Fibroblast of skin of right biceps (primary cell): ENCODE results near the gene MIEF2.

Experiments
- DNase-seq: peaks from one replicate; pipeline ENCODE4 v3.0.0-alpha.2; 2013

MIEF2 gene

GRCh38 chr17:18236494-18236893, 24.0 kb upstream of the MIEF2 start:
- no peak for DNase-seq

GRCh38 chr17:18237461-18237860, 23.0 kb upstream of the MIEF2 start:
- no peak for DNase-seq

- DNase-seq = no peak
These were observed 22.2 kb upstream of the MIEF2 start for GRCh38 chr17:18238299-18238698.

GRCh38 chr17:18240449-18240848, 20.0 kb upstream of the MIEF2 start:
- no peak for DNase-seq

GRCh38 chr17:18241229-18241871, 19.1 kb upstream of the MIEF2 start:
- no peak for DNase-seq

GRCh38 chr17:18245038-18245776, 15.3 kb upstream of the MIEF2 start:
- DNase-seq = no peak

- DNase-seq = no peak
These were observed 14.2 kb upstream of the MIEF2 start for GRCh38 chr17:18246109-18246725.

- DNase-seq = peak; percentile 44
These were observed 13.4 kb upstream of the MIEF2 start for GRCh38 chr17:18246880-18247612.

GRCh38 chr17:18247613-18248001, 12.9 kb upstream of the MIEF2 start:
- no peak for DNase-seq

GRCh38 chr17:18248300-18248731, 12.1 kb upstream of the MIEF2 start:
- peak; percentile 69 for DNase-seq

- no peak for DNase-seq
These were observed 11.7 kb upstream of the MIEF2 start for GRCh38 chr17:18248811-18249210.

- DNase-seq = no peak
These were observed 10.2 kb upstream of the MIEF2 start for GRCh38 chr17:18250259-18250658.

- DNase-seq = no peak
These were observed 9.8 kb upstream of the MIEF2 start for GRCh38 chr17:18250708-18251107.

GRCh38 chr17:18251204-18251603, 9.3 kb upstream of the MIEF2 start:
- no peak for DNase-seq

GRCh38 chr17:18252160-18252559, 8.3 kb upstream of the MIEF2 start:
- DNase-seq = no peak

GRCh38 chr17:18253187-18253884, 7.1 kb upstream of the MIEF2 start:
- DNase-seq = no peak

GRCh38 chr17:18253947-18254821, 6.3 kb upstream of the MIEF2 start:
- DNase-seq = no peak

GRCh38 chr17:18254888-18255649, 5.4 kb upstream of the MIEF2 start:
- DNase-seq = no peak

- DNase-seq = no peak
These were observed 4.1 kb upstream of the MIEF2 start for GRCh38 chr17:18256351-18256750.

GRCh38 chr17:18256776-18257175, 3.7 kb upstream of the MIEF2 start:
- no peak for DNase-seq
